K562 (cell line): ENCODE data around the gene DOK3. TPM values are rescaled to one million over a fixed set of nuclear protein-coding genes. Genes with fewer than 3 reads are reported as not detected.

ENCODE experiments used
- BCOR ChIP-seq: fragments of 450-650 bp; IDR thresholded peaks from 2 replicates; pipeline ENCODE4 v1.6.1; 2016
- CBX3 ChIP-seq, 2 experiments: IDR thresholded peaks; 1 replicate in 1 of 2; 2 replicates in 1 of 2; pipeline ENCODE4 v1.6.1; 2012; ENCODE audit warnings: inconsistent platforms in 2 of 2, low read length in 2 of 2, borderline replicate concordance in 1 of 2, control low read depth in 1 of 2
- CREB1 ChIP-seq, 2 experiments: sonication (generic) in 1 of 2; formaldehyde crosslinking in 1 of 2; IDR thresholded peaks; 2 replicates each; pipeline versions ENCODE4 v1.6.1 to v1.8.0; 2012 to 2022; ENCODE audit warnings: inconsistent platforms in 1 of 2, mild to moderate bottlenecking in 1 of 2, missing genetic modification reagents in 1 of 2, moderate library complexity in 1 of 2
- MAFK ChIP-seq: IDR thresholded peaks from 2 replicates; pipeline ENCODE4 v1.6.1; 2011; ENCODE audit warnings: low read length, improper control_type of control experiment
- MTA1 ChIP-seq: fragments of 450-650 bp; IDR thresholded peaks from 2 replicates; pipeline ENCODE4 v1.6.1; 2017; ENCODE audit warnings: borderline replicate concordance
- SIN3A ChIP-seq, 2 experiments: fragments of 150-350 bp in 1 of 2; IDR thresholded peaks; 2 replicates each; pipeline ENCODE4 v1.6.1; 2011 to 2016; ENCODE audit warnings: borderline replicate concordance in 2 of 2, low read depth in 2 of 2, low read length in 2 of 2, mild to moderate bottlenecking in 2 of 2, moderate library complexity in 2 of 2; ENCODE audit not compliant: control insufficient read depth in 1 of 2
- XRCC4 ChIP-seq: IDR thresholded peaks from one replicate; pipeline ENCODE4 v1.6.1; 2011; ENCODE audit not compliant: insufficient read depth, insufficient read length; ENCODE audit errors: extremely low read depth
- ZC3H4 ChIP-seq: sonication (generic); formaldehyde crosslinking; IDR thresholded peaks from 2 replicates; pipeline ENCODE4 v1.9.0; 2021; ENCODE audit warnings: missing genetic modification reagents, borderline replicate concordance
- polyA plus RNA-seq, 8 experiments: library from polyadenylated mRNA; depleted of rRNA in 4 of 8; stranded (reverse) in 5 of 8; unstranded in 3 of 8; fragments of >200 nt; fragmentation: Nextera tagmentation in 2 of 8; fragmentation: Illumina TruSeq in 1 of 8; extraction: Ambion mirVana in 2 of 8; extraction: Trizol in 1 of 8; gene quantifications; 2 replicates each; pipeline versions ENCODE4 v1.2.1 to v1.2.3, GENCODE V29; 2011 to 2014; ENCODE audit warnings: inconsistent platforms in 1 of 8, missing spikeins in 1 of 8
- total RNA-seq, 7 experiments: library from RNA; depleted of rRNA in 6 of 7; stranded (reverse); fragments of >200 nt in 6 of 7; fragmentation: Illumina TruSeq in 2 of 7; extraction: Trizol in 2 of 7; gene quantifications; 2 replicates each; pipeline versions ENCODE4 v1.2.1 to v1.2.3, GENCODE V29; 2011 to 2021; ENCODE audit warnings: low replicate concordance in 1 of 7
- TF ChIP-seq, protein P1 (sequence below): fragments of 450-650 bp; IDR thresholded peaks from 2 replicates; pipeline ENCODE4 v1.6.1; 2018; ENCODE audit not compliant: partially characterized antibody
- TF ChIP-seq, protein P2 (sequence below): fragments of 250-450 bp; sonication (Bioruptor Pico); IDR thresholded peaks from 2 replicates; pipeline ENCODE4 v1.6.1; 2021; ENCODE audit warnings: mild to moderate bottlenecking
- TF ChIP-seq, protein P3 (sequence below): fragments of 450-650 bp; IDR thresholded peaks from 2 replicates; pipeline ENCODE4 v1.6.1; 2016; ENCODE audit warnings: low read depth

The DOK3 gene
- total and polyA plus RNA-seq, 9 of the 15 experiments (the other 6 are each of a cell fraction or from before 2014, with no cell fraction given) = 1.3 to 23.0 (median 8.0) TPM

DNA sequence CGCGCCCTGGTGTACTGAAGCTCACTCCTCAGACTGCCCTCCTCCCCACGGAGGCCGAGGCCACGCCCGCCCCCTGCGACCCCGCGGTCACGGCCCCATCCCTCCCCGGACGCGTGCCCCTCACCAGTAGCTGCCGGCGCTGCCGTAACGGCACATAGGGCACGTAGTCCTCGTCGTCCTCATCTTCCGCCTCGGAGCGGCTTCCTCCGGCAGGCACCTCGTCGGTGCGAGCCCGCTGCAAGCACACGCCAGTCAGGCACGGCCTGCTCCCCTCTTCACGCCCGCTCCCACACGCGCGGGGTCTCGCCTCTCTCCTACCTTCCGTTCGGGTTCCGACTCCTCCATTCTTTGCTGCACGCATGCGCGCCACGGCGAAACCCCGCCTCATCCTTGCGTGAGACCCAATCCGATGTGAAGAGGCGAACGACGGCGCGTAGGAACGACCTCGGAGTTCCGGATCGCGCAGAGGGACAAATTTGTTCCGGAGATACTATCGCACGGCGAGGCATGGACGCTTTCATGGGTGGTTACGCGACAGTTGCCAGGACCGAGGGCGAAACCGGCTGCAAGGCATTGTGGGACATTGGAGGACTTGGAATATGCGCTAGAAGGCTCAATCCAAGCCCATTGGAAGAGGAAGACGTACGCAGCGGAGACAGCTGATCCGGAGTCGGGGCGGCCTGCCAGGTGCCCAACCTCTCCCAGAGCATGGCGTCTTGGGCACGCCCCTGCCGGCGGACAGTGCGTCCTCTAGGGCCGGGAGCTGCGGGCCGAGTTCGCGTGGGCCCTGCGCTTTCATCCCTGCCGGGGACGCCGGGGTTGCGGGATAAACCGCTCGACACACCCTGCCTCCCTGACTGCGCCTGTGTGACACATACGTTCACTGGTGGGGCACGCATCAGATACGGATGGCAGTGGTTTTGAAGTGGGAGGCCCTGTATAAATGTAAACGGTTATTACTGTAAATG is 7.3 kb upstream of the DOK3 start, which contains the start of gene DDX41 (continued):
- TF ChIP-seq, protein P1, sequence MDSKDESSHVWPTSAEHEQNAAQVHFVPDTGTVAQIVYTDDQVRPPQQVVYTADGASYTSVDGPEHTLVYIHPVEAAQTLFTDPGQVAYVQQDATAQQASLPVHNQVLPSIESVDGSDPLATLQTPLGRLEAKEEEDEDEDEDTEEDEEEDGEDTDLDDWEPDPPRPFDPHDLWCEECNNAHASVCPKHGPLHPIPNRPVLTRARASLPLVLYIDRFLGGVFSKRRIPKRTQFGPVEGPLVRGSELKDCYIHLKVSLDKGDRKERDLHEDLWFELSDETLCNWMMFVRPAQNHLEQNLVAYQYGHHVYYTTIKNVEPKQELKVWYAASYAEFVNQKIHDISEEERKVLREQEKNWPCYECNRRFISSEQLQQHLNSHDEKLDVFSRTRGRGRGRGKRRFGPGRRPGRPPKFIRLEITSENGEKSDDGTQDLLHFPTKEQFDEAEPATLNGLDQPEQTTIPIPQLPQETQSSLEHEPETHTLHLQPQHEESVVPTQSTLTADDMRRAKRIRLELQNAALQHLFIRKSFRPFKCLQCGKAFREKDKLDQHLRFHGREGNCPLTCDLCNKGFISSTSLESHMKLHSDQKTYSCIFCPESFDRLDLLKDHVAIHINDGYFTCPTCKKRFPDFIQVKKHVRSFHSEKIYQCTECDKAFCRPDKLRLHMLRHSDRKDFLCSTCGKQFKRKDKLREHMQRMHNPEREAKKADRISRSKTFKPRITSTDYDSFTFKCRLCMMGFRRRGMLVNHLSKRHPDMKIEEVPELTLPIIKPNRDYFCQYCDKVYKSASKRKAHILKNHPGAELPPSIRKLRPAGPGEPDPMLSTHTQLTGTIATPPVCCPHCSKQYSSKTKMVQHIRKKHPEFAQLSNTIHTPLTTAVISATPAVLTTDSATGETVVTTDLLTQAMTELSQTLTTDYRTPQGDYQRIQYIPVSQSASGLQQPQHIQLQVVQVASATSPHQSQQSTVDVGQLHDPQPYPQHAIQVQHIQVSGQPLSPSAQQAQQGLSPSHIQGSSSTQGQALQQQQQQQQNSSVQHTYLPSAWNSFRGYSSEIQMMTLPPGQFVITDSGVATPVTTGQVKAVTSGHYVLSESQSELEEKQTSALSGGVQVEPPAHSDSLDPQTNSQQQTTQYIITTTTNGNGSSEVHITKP = peak; percentile 63
- TF ChIP-seq BCOR = peak; percentile 58; the same call in 1 of the 2 replicates
- no peak for TF ChIP-seq XRCC4
- TF ChIP-seq, protein P2, sequence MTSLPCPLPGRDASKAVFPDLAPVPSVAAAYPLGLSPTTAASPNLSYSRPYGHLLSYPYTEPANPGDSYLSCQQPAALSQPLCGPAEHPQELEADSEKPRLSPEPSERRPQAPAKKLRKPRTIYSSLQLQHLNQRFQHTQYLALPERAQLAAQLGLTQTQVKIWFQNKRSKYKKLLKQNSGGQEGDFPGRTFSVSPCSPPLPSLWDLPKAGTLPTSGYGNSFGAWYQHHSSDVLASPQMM (CRISPR knock-in tag) = no peak
- peak; percentile 81 for TF ChIP-seq CREB1 (IDR thresholded peaks at IDR 0.05)
- TF ChIP-seq CREB1 (CRISPR knock-in tag; IDR thresholded peaks at IDR 0.05) = peak; percentile 85
- TF ChIP-seq MTA1 = peak; percentile 57; the same call in 1 of the 2 replicates
- TF ChIP-seq CBX3 (IDR thresholded peaks at IDR 0.05; ENCODE audit: borderline replicate concordance in 1 of 2, low read length in 2 of 2) = peak in 1 of 2 experiments; percentile 83; a peak in 1 of 3 replicates
- TF ChIP-seq SIN3A (IDR thresholded peaks at IDR 0.05; ENCODE audit: borderline replicate concordance in 2 of 2, control insufficient read depth in 1 of 2, low read depth in 2 of 2, low read length in 2 of 2) = peak; percentile 91 to 94
- TF ChIP-seq MAFK = no peak
- TF ChIP-seq, protein P3, sequence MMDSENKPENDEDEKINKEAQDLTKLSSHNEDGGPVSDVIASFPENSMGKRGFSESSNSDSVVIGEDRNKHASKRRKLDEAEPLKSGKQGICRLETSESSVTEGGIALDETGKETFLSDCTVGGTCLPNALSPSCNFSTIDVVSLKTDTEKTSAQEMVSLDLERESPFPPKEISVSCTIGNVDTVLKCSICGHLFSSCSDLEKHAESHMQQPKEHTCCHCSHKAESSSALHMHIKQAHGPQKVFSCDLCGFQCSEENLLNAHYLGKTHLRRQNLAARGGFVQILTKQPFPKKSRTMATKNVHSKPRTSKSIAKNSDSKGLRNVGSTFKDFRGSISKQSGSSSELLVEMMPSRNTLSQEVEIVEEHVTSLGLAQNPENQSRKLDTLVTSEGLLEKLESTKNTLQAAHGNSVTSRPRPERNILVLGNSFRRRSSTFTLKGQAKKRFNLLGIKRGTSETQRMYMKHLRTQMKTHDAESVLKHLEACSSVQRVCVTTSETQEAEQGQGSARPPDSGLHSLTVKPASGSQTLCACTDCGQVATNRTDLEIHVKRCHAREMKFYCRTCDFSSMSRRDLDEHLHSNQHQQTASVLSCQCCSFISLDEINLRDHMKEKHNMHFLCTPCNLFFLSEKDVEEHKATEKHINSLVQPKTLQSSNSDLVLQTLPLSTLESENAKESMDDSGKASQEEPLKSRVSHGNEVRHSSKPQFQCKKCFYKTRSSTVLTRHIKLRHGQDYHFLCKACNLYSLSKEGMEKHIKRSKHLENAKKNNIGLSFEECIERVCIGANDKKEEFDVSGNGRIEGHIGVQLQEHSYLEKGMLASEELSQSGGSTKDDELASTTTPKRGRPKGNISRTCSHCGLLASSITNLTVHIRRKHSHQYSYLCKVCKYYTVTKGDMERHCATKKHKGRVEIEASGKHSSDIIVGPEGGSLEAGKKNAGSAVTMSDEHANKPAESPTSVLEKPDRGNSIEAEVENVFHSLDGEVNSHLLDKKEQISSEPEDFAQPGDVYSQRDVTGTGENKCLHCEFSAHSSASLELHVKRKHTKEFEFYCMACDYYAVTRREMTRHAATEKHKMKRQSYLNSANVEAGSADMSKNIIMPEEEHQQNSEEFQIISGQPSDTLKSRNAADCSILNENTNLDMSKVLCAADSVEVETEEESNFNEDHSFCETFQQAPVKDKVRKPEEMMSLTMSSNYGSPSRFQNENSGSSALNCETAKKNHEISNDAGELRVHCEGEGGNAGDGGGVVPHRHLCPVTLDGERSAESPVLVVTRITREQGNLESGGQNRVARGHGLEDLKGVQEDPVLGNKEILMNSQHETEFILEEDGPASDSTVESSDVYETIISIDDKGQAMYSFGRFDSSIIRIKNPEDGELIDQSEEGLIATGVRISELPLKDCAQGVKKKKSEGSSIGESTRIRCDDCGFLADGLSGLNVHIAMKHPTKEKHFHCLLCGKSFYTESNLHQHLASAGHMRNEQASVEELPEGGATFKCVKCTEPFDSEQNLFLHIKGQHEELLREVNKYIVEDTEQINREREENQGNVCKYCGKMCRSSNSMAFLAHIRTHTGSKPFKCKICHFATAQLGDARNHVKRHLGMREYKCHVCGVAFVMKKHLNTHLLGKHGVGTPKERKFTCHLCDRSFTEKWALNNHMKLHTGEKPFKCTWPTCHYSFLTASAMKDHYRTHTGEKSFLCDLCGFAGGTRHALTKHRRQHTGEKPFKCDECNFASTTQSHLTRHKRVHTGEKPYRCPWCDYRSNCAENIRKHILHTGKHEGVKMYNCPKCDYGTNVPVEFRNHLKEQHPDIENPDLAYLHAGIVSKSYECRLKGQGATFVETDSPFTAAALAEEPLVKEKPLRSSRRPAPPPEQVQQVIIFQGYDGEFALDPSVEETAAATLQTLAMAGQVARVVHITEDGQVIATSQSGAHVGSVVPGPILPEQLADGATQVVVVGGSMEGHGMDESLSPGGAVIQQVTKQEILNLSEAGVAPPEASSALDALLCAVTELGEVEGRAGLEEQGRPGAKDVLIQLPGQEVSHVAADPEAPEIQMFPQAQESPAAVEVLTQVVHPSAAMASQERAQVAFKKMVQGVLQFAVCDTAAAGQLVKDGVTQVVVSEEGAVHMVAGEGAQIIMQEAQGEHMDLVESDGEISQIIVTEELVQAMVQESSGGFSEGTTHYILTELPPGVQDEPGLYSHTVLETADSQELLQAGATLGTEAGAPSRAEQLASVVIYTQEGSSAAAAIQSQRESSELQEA = peak; percentile 99
- peak; percentile 31; the same call in 1 of the 2 replicates for TF ChIP-seq ZC3H4
